Fibroblast of upper back skin (primary cell): Measurements from ENCODE around the gene TFDP2.
"Not testable (repeated sequence)": the region's sequence is repeated elsewhere in the genome, so short reads cannot be mapped to it uniquely, and the experiment has no call there.

Experiments
- DNase-seq: peaks from one replicate; pipeline ENCODE4 v3.0.0-alpha.2; 2013

Gene TFDP2

DNA sequence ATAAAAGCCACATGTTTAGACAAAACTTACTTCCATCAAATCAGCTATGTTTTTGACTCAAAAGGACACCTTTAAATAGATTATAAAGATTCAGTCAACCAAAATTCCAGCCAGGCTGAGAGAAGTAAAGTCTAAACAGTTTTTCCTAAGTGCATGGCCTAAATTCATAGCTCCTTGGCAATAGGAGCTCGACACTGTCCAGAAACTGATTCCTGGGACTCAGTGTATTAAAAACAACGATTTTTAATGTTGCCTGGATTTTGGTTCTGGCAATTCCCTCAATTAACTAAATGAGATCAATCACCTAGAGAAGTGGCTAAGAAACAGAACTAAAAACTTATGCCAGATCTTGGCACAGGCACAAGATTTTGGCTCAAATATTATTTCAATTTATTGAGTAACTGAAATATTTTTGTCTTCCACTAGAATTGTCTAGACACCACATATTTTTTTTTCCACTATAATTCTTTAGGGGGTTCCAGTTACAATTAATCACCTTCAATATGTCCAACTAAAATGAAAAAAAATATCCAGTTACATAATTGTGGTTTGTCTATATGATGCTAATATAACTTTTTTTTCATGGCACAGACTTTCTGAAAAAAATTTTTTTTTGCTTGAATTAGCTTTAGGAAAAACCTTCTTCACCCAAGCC, 135.9 kb downstream of the TFDP2 start:
- peak; percentile 70 for DNase-seq

DNA sequence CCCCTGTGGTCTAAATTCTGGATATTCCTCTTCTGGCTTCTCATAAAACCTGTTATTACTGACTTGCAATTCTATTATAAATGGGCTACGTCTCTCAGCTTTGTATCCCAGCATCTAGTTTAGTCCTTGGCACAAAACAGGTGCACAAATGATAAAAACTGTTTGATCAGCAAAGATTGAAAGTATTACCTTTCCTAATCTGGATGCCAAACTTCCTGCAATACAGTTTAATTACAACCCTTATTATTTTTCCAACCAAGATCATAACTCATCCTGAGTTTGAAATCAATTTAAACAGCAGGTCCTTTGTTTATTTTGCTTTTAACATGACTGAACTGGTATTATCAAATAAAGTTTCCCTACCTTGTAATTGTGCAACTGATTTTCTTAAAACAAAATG, 140.3 kb downstream of the TFDP2 start:
- no peak for DNase-seq

GRCh38 chr3:142007710-142008399, 141.5 kb downstream of the TFDP2 start:
- DNase-seq = no peak

GRCh38 chr3:142004957-142005356, 144.4 kb downstream of the TFDP2 start:
- not testable (repeated sequence) for DNase-seq

GRCh38 chr3:142004025-142004424, 145.3 kb downstream of the TFDP2 start:
- DNase-seq = no peak

DNA sequence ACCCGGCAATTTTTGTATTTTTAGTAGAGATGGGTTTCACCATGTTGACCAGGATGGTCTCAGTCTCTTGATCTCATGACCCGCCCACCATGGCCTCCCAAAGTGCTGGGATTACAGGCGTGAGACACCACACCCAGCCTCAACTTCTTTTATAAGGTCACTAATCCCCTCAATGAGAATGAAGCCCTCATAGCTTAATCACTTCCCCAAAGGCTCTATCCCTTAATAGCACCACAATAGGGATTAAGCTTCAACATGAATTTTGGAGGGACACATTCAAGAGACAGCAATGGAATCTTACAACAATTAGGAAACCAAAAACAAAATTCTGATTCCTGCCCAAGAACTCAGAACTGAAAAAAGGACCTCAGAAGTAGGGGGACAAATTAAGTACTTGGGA, 146.1 kb downstream of the TFDP2 start:
- DNase-seq = no peak

DNA sequence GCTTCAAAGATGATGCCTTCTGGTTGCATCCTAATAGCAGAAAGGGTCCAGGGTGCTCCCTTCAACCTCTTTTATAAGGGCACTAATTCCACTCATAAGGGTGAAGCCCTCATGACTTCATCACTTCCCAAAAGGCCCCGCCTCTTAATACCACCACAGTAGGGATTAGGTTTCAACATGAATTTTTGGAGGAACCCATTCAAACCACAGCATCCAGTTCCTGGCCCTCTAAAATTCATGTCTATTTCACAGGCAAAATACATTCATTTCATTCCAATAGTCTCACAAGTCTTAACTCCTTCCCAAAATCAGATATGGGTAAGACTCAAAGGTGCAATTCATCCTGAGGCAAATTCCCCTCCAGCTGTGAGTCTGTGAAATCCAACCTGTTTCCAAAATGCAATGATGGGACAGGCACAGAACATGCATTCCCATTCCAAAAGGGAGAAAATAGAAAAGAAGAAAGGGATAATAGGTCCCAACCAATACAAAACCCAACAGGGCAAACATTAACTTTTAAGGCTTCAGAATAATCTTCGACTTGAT, 148.9 kb downstream of the TFDP2 start:
- peak; percentile 37 for DNase-seq

- DNase-seq = peak; percentile 33
Observed at GRCh38 chr3:141998669-141999290, 150.6 kb downstream of the TFDP2 start.

- DNase-seq = no peak
Observed at GRCh38 chr3:141996437-141996836, 152.9 kb downstream of the TFDP2 start.

- DNase-seq = no peak
Observed at GRCh38 chr3:141994856-141995255, 154.5 kb downstream of the TFDP2 start.

DNA sequence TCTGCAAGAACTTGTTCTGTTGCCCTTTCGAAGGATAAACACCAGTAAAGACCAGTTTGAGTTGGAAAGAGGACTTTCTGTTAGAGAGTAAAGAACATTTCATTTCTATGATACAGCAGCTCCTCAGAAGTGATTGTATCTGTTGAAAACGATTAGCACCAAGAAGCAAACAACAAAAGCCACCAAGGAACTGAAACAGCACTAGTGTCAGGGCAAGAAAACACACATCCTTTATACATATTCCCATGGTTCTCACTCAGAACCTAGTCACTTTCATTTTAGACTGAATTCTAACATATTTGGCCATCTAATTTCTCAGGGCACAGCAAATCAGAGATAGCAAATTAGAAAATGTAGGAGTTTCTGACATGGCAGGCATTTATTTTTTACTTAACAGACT, 156.8 kb downstream of the TFDP2 start:
- DNase-seq = no peak

GRCh38 chr3:141986548-141987107, 162.7 kb downstream of the TFDP2 start:
- no peak for DNase-seq

GRCh38 chr3:141981084-141981483, 168.3 kb downstream of the TFDP2 start:
- DNase-seq = no peak

DNA sequence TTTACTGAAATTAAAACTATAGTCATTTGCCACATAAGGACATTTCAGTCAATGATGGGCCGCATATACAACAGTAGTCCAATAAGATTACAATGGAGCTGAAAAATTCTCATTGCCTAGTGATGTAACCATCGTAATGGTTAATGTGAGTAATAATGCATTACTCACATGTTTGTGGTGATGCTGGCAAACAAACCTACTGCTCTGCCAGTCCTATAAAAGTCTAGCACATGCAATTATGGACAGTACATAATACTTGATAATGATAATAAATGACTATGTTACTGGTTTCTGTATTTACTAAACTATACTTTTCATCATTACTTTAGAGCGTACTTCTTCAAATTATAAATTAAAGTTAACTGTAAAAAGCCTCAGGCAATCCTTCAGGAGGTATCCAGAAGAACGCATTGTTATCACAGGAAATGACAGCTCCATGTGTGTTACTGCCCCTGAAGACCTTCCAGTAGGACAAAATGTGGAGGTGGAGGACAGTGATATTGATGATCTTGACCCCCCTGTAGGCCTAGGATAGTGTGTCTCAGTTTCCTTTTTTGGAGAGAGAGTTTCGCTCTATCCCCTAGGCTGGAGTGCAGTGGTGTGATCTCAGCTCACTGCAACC, 170.2 kb downstream of the TFDP2 start:
- DNase-seq = peak; percentile 65

DNA sequence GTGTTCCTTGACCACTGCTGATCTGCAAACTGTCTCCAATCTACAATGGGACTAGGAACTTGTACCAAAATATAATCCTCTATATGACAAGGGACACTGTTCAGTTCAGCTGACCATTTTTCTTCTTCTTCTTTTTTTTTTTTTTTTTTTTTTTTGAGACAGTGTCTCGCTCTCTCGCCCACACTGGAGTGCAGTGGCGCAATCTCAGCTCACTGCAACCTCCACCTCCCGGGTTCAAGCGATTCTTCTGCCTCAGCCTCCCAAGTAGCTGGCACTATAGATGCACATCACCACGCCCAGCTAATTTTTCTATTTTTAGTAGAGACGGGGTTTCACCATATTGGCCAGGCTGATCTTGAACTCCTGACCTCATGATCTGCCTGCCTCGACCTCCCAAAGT, 174.6 kb downstream of the TFDP2 start:
- DNase-seq = not testable (repeated sequence)

DNA sequence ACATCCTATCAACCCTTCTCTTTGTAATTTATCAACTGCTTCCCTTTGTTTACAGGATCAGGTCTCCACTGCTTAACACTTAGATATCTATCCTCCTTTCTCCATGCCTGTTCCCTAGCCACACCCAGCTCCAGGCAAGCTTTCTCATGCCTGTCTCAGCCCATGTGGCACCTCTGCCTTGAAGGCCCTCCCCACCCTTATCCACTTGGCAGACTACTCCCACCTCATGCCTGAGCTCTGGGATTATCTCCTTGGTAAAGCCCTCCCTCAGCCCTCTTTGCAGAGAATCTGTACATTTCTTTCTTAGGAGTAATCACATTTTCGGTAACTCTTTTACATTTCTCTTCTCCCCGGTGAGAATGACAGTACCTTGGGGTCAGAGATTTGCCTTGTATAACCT, 176.9 kb downstream of the TFDP2 start:
- peak; percentile 25 for DNase-seq

DNA sequence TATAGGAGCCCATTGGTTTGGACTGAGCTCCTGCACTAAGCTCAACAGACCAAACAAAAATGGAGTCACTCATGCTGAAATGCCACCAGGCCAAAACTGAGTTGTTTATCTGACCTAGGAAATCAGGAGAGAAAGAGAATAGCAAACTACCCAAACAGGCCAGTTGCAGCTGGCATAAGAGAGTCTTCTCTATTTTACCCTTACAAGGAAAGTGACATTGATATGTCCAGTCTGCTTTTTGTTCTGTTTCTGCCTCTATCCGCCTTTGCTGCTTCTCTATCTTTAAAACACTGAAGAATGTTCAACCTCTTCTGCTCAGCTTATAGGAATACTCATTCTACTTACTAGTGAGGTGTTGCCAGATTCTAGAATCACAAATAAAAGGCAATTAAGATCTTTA, 177.8 kb downstream of the TFDP2 start:
- DNase-seq = no peak

- no peak for DNase-seq
Observed at GRCh38 chr3:141969711-141970110, 179.6 kb downstream of the TFDP2 start.

DNA sequence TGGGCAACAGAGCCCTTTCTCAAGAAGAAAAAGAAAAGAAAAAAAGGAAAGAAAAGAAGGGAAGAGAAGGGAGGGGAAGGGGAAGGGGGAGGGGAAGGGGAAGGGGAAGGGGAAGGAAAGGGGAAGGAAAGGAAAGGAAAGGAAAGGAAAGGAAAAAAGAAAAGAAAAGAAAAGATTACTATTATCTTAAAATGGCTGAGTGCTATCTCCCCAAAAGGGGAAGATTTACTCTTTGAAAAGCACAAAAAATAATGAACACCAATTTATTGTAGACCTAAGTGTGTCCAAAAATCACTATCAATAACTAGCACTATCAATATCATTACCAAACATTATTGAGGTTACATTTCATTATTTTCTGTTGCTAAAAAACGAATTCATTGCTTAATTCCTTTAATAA, 183.9 kb downstream of the TFDP2 start:
- no peak for DNase-seq

GRCh38 chr3:141963301-141963700, 186.0 kb downstream of the TFDP2 start:
- DNase-seq = no peak

GRCh38 chr3:141960731-141961130, 188.6 kb downstream of the TFDP2 start:
- peak; percentile 87 for DNase-seq

- peak; percentile 87 for DNase-seq
Observed at GRCh38 chr3:141959589-141960554, 189.5 kb downstream of the TFDP2 start.
